Skeletal muscle tissue (tissue), 4 donors: Measurements from ENCODE around the gene ZNF462. TPM values are rescaled to one million over a fixed set of nuclear protein-coding genes. Genes with fewer than 3 reads are reported as not detected.
A peak's percentile ranks its signal among the peaks of the same experiment; 100 is the strongest.

Experiments
- H3K27ac ChIP-seq: one replicate; pipeline ENCODE4 v1.7.0; 2013; ENCODE audit warnings: mild to moderate bottlenecking, low read depth, low read length, inconsistent platforms
- H3K27me3 ChIP-seq, 3 donors: one replicate each; pipeline ENCODE4 v1.7.0; 2013; ENCODE audit warnings: low read length in 3 of 3; ENCODE audit not compliant: control insufficient read depth in 3 of 3, insufficient read depth in 3 of 3
- H3K36me3 ChIP-seq, 3 donors: one replicate each; pipeline ENCODE4 v1.7.0; 2013; ENCODE audit warnings: low read length in 3 of 3; ENCODE audit not compliant: control insufficient read depth in 3 of 3, insufficient read depth in 3 of 3
- H3K4me1 ChIP-seq, 3 donors: one replicate each; pipeline ENCODE4 v1.7.0; 2013; ENCODE audit warnings: low read length in 3 of 3, mild to moderate bottlenecking in 3 of 3; ENCODE audit not compliant: control insufficient read depth in 3 of 3, insufficient read depth in 3 of 3
- H3K4me3 ChIP-seq, 3 donors: one replicate each; pipeline ENCODE4 v1.7.0; 2013; ENCODE audit warnings: low read length in 3 of 3
- H3K9ac ChIP-seq, 3 donors: one replicate each; pipeline ENCODE4 v1.7.0; 2013; ENCODE audit warnings: low read length in 3 of 3, mild to moderate bottlenecking in 3 of 3, moderate library complexity in 2 of 3, low read depth in 1 of 3
- H3K9me3 ChIP-seq, 3 donors: one replicate each; pipeline ENCODE4 v1.7.0; 2013; ENCODE audit warnings: low read length in 3 of 3; ENCODE audit not compliant: control insufficient read depth in 3 of 3
- total RNA-seq: library from RNA; depleted of rRNA; stranded (reverse); fragments of >200 nt; gene quantifications from one replicate; pipeline ENCODE4 v1.2.3, GENCODE V29; 2014
- donor health status: Osteomylitis.

The ZNF462 gene
- total RNA-seq, 1 donor from 2014 or later = 28.7 TPM

DNA sequence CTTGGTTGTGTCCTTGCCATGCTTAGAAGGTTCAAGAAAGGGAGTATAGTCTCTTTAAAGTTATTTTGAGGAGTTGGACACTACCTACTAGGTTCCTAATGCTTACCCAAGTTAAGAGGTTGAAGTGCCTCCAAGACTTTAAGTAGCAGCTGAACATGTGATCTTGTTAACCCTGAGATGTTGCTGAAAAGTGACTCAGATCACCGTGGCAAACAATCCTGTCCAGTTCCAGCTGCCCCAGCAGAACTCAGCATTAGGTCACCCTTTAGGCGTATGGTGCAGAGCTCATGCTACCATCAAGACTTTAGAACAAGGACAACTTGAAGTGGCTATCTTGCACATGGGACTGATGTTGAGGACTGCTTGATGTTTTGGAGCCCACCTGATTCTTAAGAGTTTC, 22.5 kb downstream of the ZNF462 start:
- Histone ChIP-seq H3K4me1 (peaks cover 31 to 42% (median 32%) of the 10 kb centered on the region in 3 donors), H3K36me3 (no peaks in the 10 kb centered on the region), H3K4me3 (peak overlapping the region; percentile 5 to 35 (median 28)), H3K9me3 (no peaks in the 10 kb centered on the region), H3K9ac (peak overlapping the region in 1 of 3 donors; percentile 25), H3K27ac (peak overlapping the region; percentile 66), H3K27me3 (no peaks in the 10 kb centered on the region)

DNA sequence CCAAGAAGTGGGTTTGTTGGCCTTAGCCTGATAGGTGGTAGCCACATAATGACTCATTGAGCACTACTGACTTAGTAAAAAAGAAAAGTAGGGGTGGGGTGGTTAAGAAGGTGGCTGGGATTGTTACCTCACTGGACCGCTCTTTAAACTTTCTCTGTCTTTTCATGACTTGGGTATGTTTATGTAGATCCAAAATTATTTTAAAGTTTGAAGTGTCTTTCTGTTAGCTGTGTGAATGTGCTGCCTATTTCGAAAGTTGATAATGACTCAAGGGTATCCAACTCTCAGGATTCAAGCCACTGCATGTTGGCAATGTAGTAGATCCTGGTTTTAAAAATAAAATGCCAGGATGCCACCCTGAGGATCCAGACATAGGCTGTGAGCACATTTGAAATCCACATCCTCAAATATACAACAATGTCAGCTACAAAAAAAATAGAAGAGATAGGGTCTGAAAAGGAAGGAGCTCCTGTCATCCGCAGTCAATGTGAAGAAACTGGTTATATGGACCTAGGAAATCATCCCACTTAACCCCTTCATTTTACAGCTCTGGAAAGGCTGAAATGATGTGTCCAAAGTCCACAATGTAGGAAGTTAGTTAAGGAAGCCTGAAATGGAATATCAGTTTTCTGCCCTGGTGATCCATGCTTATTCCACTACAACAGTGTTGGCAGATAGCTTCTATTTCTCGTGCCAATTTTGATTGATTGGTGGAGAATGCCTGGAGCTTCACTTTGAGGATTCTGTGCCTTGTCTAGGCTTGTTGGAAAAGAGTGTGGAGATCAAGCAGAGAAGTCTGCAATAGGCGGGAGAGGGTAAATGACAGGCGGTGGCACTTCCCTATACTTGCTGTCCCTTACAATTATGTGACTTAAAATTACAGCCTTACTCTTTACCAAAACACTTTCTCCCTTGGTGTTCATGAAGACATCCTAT, 23.4 kb downstream of the ZNF462 start:
- Histone ChIP-seq H3K9ac (peak overlapping the region in 1 of 3 donors; percentile 25), H3K9me3 (no peaks in the 10 kb centered on the region), H3K27me3 (no peaks in the 10 kb centered on the region), H3K36me3 (no peaks in the 10 kb centered on the region), H3K4me3 (peak overlapping the region in 1 of 3 donors; percentile 28), H3K27ac (peak overlapping the region; percentile 66), H3K4me1 (peaks cover 23 to 38% (median 26%) of the 10 kb centered on the region in 3 donors)

DNA sequence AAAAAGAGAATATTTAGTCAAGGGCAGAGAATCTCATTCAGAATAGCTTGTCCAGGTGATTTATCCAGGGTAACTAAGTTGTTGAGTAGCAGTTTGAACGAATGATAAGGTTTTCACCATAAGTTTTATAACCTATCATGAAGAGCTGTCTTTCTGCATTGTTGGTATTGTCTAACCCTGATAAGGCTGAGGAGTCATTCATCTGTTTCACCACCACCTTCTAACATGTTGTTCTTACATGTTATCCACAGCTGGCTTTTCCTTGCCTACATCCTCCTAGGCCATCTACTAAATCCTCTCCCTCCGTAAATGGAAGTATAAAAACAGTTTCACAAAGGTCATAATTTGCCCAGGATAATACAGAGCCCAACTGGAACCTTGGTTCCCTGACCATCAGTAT, 24.1 kb downstream of the ZNF462 start:
- Histone ChIP-seq H3K9ac (no peak overlapping the region), H3K9me3 (no peaks in the 10 kb centered on the region), H3K36me3 (no peaks in the 10 kb centered on the region), H3K27me3 (no peaks in the 10 kb centered on the region), H3K4me3 (peak overlapping the region in 1 of 3 donors; percentile 28), H3K27ac (peak overlapping the region; percentile 66), H3K4me1 (peaks cover 26 to 36% (median 30%) of the 10 kb centered on the region in 3 donors)

DNA sequence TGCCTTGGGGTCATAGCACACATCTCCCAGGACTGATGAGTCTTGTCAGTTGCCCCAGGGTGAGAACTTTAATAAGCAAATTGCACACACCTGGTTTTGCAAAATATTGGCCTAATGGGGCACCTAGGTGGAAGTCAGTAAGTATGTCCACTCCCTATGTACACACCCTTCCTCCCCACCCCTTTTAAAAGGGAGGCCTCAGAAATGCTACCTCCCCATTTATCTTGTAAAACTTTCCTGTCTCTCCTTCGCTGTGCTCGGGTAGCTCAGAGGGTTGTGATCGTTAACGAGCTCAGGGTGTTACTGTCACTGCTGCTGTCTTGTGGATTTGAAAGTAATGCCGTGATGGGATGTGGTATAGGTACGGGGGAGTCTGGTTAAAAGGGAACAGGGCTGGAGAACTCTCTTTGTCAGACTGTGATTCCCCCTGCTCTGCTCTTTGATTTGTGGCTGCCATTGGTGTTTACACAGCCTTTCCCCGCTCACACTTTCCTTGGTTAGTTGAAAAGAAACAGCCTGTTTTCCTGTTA, 26.2 kb downstream of the ZNF462 start:
- Histone ChIP-seq H3K9ac (no peak overlapping the region), H3K9me3 (no peaks in the 10 kb centered on the region), H3K27ac (no peak overlapping the region), H3K36me3 (no peaks in the 10 kb centered on the region), H3K4me1 (peaks cover 35 to 45% (median 44%) of the 10 kb centered on the region in 3 donors), H3K4me3 (no peak overlapping the region), H3K27me3 (no peaks in the 10 kb centered on the region)

DNA sequence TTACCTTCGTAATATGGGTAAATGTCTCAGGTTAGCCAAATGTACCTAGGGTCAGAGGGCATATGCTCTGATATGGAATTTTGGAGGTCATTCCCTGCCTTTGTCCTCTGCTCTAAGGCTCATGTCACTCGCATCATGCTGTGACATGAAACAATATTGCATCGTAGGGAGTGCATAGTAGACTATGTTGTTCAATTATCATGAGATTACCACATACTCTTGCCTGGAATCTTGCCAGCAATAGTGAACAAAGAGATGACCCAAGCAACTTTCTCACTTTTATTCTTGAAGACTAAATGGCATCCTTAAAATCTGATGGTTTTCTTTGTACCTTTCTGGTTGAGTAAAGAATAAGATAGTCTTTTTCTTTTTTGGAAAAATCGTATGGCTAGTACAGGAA, 27.6 kb downstream of the ZNF462 start:
- H3K36me3 ChIP-seq = no peaks in the 10 kb centered on the region
- no peak overlapping the region for H3K27ac ChIP-seq

DNA sequence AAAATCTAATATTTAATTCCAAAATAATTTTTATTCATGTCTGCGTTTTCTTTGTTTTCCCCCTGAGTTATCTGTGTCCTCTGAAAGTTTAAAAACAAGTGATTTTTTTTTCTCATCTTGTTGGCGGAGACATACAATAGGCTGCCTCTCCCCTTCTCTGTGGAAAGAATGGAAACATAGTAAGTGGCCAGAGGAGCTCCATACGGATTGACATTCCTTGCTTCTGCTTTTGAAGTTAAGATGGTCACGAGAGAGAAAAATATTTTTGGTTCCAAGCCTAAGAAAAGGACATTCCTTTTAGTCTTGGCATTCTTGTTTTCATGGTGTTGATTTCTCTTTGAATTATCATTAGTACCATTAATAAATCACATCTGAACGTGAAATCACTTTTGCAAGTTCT, 28.3 kb downstream of the ZNF462 start:
- Histone ChIP-seq H3K27ac (no peak overlapping the region), H3K4me3 (no peak overlapping the region), H3K9me3 (no peaks in the 10 kb centered on the region), H3K36me3 (no peaks in the 10 kb centered on the region), H3K4me1 (peaks cover 26 to 49% (median 26%) of the 10 kb centered on the region in 3 donors), H3K27me3 (no peaks in the 10 kb centered on the region), H3K9ac (no peak overlapping the region)

More for the DNA sequence above, 27.6 kb downstream of the ZNF462 start:
- Histone ChIP-seq H3K9me3 (no peaks in the 10 kb centered on the region), H3K27me3 (no peaks in the 10 kb centered on the region), H3K4me1 (peaks cover 29 to 45% (median 30%) of the 10 kb centered on the region in 3 donors), H3K4me3 (no peak overlapping the region), H3K9ac (no peak overlapping the region)

DNA sequence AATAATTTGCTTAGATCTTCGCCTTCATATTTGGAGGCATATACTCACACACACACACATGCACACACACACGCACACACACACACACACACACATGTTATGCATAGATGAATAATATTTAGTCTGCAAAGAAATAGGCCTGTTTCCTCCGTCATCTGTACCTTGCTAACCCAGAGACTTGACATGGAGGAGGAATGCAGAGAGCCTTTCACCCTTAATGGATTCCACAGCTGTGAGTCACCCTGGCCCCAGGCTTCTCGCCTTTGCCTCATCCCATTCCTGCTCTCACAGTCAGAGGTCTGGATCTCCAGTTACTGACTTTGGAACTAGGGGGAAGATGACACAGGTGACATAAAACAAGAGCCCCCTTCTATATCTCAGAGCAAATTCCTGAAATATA, 29.7 kb downstream of the ZNF462 start:
- Histone ChIP-seq H3K9ac (no peak overlapping the region), H3K4me1 (peaks cover 28 to 51% (median 38%) of the 10 kb centered on the region in 3 donors), H3K9me3 (no peaks in the 10 kb centered on the region), H3K27me3 (no peaks in the 10 kb centered on the region), H3K36me3 (no peaks in the 10 kb centered on the region), H3K27ac (peak overlapping the region; percentile 40), H3K4me3 (no peak overlapping the region)

DNA sequence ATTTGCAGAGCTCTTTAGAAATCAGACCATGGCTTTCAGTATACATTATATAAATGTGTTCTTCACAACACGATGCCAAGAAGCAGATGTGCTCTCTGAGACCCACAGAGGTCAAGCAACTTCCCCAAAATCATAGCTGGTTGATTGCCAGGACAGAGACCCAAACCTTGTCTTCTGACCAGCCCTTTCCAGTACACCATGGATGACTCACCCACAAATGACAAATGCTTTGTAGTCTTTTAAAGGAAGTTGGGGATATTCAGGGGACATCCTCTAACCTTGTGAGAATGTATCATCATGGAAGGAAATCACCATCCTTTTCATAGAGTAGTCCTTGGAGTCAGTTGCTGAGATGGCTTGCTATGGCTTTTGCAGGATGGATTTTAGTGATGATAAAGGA, 30.1 kb downstream of the ZNF462 start:
- H3K4me1 ChIP-seq = peaks cover 30 to 54% (median 40%) of the 10 kb centered on the region in 3 donors
- no peaks in the 10 kb centered on the region for H3K27me3 ChIP-seq
- no peak overlapping the region for H3K9ac ChIP-seq
- no peak overlapping the region for H3K4me3 ChIP-seq
- H3K9me3 ChIP-seq = no peaks in the 10 kb centered on the region
- H3K27ac ChIP-seq = peak overlapping the region; percentile 40
- H3K36me3 ChIP-seq = no peaks in the 10 kb centered on the region

DNA sequence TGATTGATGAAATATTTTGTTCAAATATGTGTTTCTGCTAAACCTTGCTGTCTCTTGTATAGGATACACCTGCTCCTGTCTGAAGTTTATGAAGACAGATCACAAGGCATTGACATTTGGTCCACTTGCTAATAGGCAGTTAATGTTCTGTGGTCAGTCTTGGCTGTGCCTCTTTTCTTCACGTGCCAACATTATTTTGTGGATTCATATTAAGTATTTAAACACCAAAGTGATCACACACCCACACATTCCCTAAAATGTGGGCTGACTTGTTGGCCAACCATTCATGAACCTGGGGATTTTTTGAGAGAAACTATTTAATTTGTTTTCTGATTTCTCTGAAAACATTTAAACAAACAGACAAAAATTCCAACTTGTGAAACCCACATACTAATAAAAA, 33.7 kb downstream of the ZNF462 start:
- H3K27ac ChIP-seq = no peak overlapping the region

DNA sequence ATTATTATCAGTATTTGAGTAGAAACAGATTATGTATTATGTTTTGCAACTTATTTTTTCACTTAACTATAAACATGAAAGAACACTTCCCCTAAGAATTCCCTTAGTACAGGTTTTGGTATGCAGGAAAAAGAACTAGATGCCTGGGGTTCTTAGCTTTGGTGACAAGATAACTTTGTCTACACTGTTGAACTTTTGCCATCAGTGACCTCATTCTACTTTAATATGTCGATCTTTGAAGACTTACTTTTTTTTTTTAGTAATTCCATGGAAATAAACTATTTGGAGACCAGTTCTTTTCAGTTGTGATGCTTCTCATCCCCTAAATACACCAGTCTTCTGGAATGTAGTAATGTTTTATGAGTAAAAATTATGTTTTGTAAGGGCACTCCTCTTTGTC, 34.3 kb downstream of the ZNF462 start:
- Histone ChIP-seq H3K4me1 (peaks cover 26 to 44% (median 32%) of the 10 kb centered on the region in 3 donors), H3K27ac (no peak overlapping the region), H3K9ac (no peak overlapping the region), H3K27me3 (no peaks in the 10 kb centered on the region), H3K4me3 (no peak overlapping the region), H3K9me3 (no peaks in the 10 kb centered on the region), H3K36me3 (no peaks in the 10 kb centered on the region)

More for the DNA sequence above, 33.7 kb downstream of the ZNF462 start:
- H3K4me1 ChIP-seq = peaks cover 30 to 44% (median 34%) of the 10 kb centered on the region in 3 donors
- no peaks in the 10 kb centered on the region for H3K27me3 ChIP-seq
- H3K4me3 ChIP-seq = no peak overlapping the region
- no peak overlapping the region for H3K9ac ChIP-seq
- no peaks in the 10 kb centered on the region for H3K9me3 ChIP-seq
- H3K36me3 ChIP-seq = no peaks in the 10 kb centered on the region
